Prostate gland (tissue), 2 donors: Measurements from ENCODE around the gene NT5M. TPM values are rescaled to one million over a fixed set of nuclear protein-coding genes. Genes with fewer than 3 reads are reported as not detected.

Experiments used
- DNase-seq: peaks from one replicate; pipeline ENCODE4 v3.0.0-alpha.2; 2019; ENCODE audit warnings: low spot score
- H3K27ac ChIP-seq, 2 donors: fragments of 200-600 bp; sonication (generic); 2 replicates each; pipeline ENCODE4 v1.5.1; 2017 to 2019
- H3K27me3 ChIP-seq: fragments of 200-600 bp; sonication (generic); replicated peaks from 2 replicates; pipeline ENCODE4 v1.5.1; 2019; ENCODE audit not compliant: insufficient read depth
- H3K36me3 ChIP-seq, 2 donors: fragments of 200-600 bp; sonication (generic); 1 replicate in 1 of 2; 2 replicates in 1 of 2; pipeline versions ENCODE4 v1.5.1 to v1.8.1; 2017 to 2019
- H3K4me1 ChIP-seq: fragments of 200-600 bp; sonication (generic); replicated peaks from 2 replicates; pipeline ENCODE4 v1.5.1; 2019
- H3K4me3 ChIP-seq, 2 donors: fragments of 200-600 bp; sonication (generic); 2 replicates each; pipeline ENCODE4 v1.5.1; 2017 to 2019
- H3K9me3 ChIP-seq: fragments of 200-600 bp; sonication (generic); 2 replicates; pipeline ENCODE4 v1.5.1; 2017
- CTCF ChIP-seq, 4 experiments: fragments of 200-600 bp in 2 of 4; fragments of 450-650 bp in 2 of 4; sonication (generic) in 2 of 4; IDR thresholded peaks; 1 replicate in 3 of 4; 2 replicates in 1 of 4; pipeline ENCODE4 v1.5.1; 2016 to 2019; ENCODE audit warnings: antibody characterized with exemption in 4 of 4, mild to moderate bottlenecking in 2 of 4, moderate library complexity in 2 of 4
- POLR2A ChIP-seq: fragments of 450-650 bp; IDR thresholded peaks from one replicate; pipeline ENCODE4 v1.6.1; 2016; ENCODE audit warnings: antibody characterized with exemption, mild to moderate bottlenecking
- POLR2AphosphoS5 ChIP-seq: sonication (generic); formaldehyde crosslinking; IDR thresholded peaks from one replicate; pipeline ENCODE4 v1.6.1; 2017; ENCODE audit warnings: antibody characterized with exemption
- WGBS: methylation state at CpG from one replicate; pipeline ENCODE4 v1.1.5; 2018; 5-methylcytosine and 5-hydroxymethylcytosine counted together
- intact Hi-C: fragments of 100-400 bp; cut with DNase I; formaldehyde crosslinking; loops from one replicate; pipeline ENCODE4 v1.14.2; 2022
- total RNA-seq, 2 donors: library from RNA; depleted of rRNA; stranded (reverse); fragments of >200 nt; gene quantifications; one replicate each; pipeline ENCODE4 v1.1.0, GENCODE V29; 2016

Gene NT5M
- total RNA-seq, 2 donors from 2014 or later = 7.6 to 35.2 TPM

GRCh38 chr17:17348872-17349723, 45.9 kb downstream of the NT5M start:
- Histone ChIP-seq H3K27ac (no peak overlapping the region), H3K9me3 (no peaks in the 10 kb centered on the region), H3K27me3 (no peaks in the 10 kb centered on the region), H3K4me1 (no peaks in the 10 kb centered on the region), H3K4me3 (no peak overlapping the region), H3K36me3 (no peaks in the 10 kb centered on the region)
- TF ChIP-seq CTCF (IDR thresholded peaks at IDR 0.05) (no peak), POLR2A (no peak), POLR2AphosphoS5 (no peak)
- WGBS = 76% methylated on average over 9 of the region's 11 CpGs
- intact Hi-C loops = no loop called here
- no peak for DNase-seq

GRCh38 chr17:17349724-17350106, 46.5 kb downstream of the NT5M start:
- TF ChIP-seq POLR2AphosphoS5 (no peak), CTCF (IDR thresholded peaks at IDR 0.05) (no peak)
- no peak for DNase-seq
- WGBS = 72% methylated on average over 14 of the region's 14 CpGs
- intact Hi-C loops = loop anchor here (10.0 kb wide), 1 partner anchor 685 kb away; the partner anchor contains the start of genes ATPAF2 and GID4
- no peaks in the 10 kb centered on the region for H3K9me3 ChIP-seq
- H3K27me3 ChIP-seq = no peaks in the 10 kb centered on the region
- H3K36me3 ChIP-seq = no peaks in the 10 kb centered on the region
- H3K4me1 ChIP-seq = no peaks in the 10 kb centered on the region
- no peak overlapping the region for H3K4me3 ChIP-seq
- H3K27ac ChIP-seq = no peak overlapping the region

- intact Hi-C loops = loop anchor here (10.0 kb wide), 1 partner anchor 684 kb away; the partner anchor contains the start of genes ATPAF2 and GID4
- DNase-seq = no peak
- Histone ChIP-seq H3K4me1 (no peaks in the 10 kb centered on the region), H3K27me3 (no peaks in the 10 kb centered on the region), H3K36me3 (no peaks in the 10 kb centered on the region), H3K4me3 (no peak overlapping the region), H3K9me3 (no peaks in the 10 kb centered on the region), H3K27ac (no peak overlapping the region)
- 65% methylated on average over 19 of the region's 19 CpGs for WGBS
- no peak for TF ChIP-seq POLR2AphosphoS5
- no peak for TF ChIP-seq CTCF (IDR thresholded peaks at IDR 0.05)
- TF ChIP-seq POLR2A = no peak
Observed at GRCh38 chr17:17350491-17351355, 47.5 kb downstream of the NT5M start.

GRCh38 chr17:17351356-17351891, 48.3 kb downstream of the NT5M start:
- H3K27ac ChIP-seq = no peak overlapping the region
- WGBS = 77% methylated on average over 16 of the region's 16 CpGs
- no peaks in the 10 kb centered on the region for H3K27me3 ChIP-seq
- intact Hi-C loops = loop anchor here (10.0 kb wide), 1 partner anchor 683 kb away; the partner anchor contains the start of genes ATPAF2 and GID4
- no peak overlapping the region for H3K4me3 ChIP-seq
- TF ChIP-seq CTCF (IDR thresholded peaks at IDR 0.05) (no peak), POLR2A (no peak), POLR2AphosphoS5 (no peak)
- H3K9me3 ChIP-seq = no peaks in the 10 kb centered on the region
- no peaks in the 10 kb centered on the region for H3K4me1 ChIP-seq
- DNase-seq = no peak
- no peaks in the 10 kb centered on the region for H3K36me3 ChIP-seq
